Measurements from ENCODE around the gene PTPRO. TPM values are rescaled to one million over a fixed set of nuclear protein-coding genes. Genes with fewer than 3 reads are reported as not detected.

PTPRO gene
- total RNA-seq, 4 donors from 2014 or later: 0.26 to 0.81 (median 0.51) TPM

DNA sequence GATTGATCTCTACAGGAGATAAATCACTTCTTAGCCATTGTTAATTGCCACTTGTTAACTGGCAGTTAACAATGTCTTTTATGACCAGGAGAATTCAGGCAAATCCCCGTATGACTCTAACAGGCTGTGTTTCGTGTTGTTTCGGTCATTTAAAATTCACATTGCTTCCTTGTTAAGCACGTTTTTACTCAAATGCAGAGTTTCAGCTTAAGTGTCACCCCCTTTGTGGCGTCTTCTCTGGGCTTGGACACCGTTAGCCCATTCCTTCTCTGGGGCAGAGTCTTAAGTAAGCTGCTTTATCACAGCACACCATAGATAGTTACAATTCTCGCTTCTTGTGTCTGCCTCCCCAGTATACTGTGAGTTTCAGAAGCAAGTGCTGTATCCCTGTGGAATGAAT, 261.5 kb downstream of the PTPRO start:
- TF ChIP-seq POLR2AphosphoS5 (IDR thresholded peaks at IDR 0.05): no peak
- no peak for TF ChIP-seq POLR2A (IDR thresholded peaks at IDR 0.05)
- TF ChIP-seq EP300 (IDR thresholded peaks at IDR 0.05): no peak
- TF ChIP-seq, protein P1, sequence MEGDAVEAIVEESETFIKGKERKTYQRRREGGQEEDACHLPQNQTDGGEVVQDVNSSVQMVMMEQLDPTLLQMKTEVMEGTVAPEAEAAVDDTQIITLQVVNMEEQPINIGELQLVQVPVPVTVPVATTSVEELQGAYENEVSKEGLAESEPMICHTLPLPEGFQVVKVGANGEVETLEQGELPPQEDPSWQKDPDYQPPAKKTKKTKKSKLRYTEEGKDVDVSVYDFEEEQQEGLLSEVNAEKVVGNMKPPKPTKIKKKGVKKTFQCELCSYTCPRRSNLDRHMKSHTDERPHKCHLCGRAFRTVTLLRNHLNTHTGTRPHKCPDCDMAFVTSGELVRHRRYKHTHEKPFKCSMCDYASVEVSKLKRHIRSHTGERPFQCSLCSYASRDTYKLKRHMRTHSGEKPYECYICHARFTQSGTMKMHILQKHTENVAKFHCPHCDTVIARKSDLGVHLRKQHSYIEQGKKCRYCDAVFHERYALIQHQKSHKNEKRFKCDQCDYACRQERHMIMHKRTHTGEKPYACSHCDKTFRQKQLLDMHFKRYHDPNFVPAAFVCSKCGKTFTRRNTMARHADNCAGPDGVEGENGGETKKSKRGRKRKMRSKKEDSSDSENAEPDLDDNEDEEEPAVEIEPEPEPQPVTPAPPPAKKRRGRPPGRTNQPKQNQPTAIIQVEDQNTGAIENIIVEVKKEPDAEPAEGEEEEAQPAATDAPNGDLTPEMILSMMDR (IDR thresholded peaks at IDR 0.05): no peak
- Histone ChIP-seq H3K9me3 (no peaks in the 10 kb centered on the region), H3K27ac (no peak overlapping the region), H3K27me3 (no peaks in the 10 kb centered on the region), H3K36me3 (no peaks in the 10 kb centered on the region), H3K4me3 (no peak overlapping the region), H3K4me1 (no peaks in the 10 kb centered on the region)
- DNase-seq (ENCODE audit: low spot score in 2 of 2): no peak
- WGBS: 73% methylated on average over 7 of the region's 7 CpGs

DNA sequence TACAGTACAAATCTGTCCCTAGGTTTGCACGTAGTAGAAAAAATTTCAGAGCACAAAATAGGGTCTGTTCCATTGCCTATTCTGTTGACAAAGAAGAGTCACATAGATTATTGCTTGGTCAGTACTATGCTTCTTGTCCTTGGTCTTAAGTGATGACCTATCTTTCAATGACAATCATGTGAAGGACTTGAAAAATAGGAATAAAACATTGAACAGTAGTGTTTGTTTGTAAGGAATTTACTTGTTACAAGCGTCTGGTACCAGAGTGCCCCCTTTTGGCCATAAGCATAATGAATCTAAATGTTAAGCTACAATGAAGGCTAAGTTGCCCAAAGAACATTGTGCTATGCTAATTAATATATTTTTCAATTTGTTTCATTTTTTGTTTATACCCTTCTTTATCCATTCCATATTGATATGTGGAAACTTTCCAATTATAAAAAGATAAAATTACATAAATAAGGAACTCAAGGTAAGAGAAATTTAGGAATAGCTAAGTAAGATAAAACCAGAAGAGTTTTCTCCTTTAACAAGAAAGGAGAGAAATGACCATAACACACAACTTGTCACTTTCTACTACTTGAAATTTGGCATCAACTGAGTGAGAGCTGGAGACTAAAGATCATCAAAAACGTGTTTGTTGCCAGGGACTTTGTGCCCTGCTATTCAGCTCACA, 262.2 kb downstream of the PTPRO start:
- WGBS: 28% methylated on average over 3 of the region's 3 CpGs
- no peak overlapping the region for H3K4me3 ChIP-seq
- H3K27me3 ChIP-seq: no peaks in the 10 kb centered on the region
- no peak for DNase-seq (ENCODE audit: low spot score in 2 of 2)
- H3K4me1 ChIP-seq: no peaks in the 10 kb centered on the region
- no peaks in the 10 kb centered on the region for H3K9me3 ChIP-seq
- no peaks in the 10 kb centered on the region for H3K36me3 ChIP-seq
- H3K27ac ChIP-seq: no peak overlapping the region
- TF ChIP-seq EP300 (IDR thresholded peaks at IDR 0.05): no peak
- TF ChIP-seq POLR2AphosphoS5 (IDR thresholded peaks at IDR 0.05): no peak
- TF ChIP-seq, protein P1 (IDR thresholded peaks at IDR 0.05): peak in 1 of 2 donors; percentile 38

DNA sequence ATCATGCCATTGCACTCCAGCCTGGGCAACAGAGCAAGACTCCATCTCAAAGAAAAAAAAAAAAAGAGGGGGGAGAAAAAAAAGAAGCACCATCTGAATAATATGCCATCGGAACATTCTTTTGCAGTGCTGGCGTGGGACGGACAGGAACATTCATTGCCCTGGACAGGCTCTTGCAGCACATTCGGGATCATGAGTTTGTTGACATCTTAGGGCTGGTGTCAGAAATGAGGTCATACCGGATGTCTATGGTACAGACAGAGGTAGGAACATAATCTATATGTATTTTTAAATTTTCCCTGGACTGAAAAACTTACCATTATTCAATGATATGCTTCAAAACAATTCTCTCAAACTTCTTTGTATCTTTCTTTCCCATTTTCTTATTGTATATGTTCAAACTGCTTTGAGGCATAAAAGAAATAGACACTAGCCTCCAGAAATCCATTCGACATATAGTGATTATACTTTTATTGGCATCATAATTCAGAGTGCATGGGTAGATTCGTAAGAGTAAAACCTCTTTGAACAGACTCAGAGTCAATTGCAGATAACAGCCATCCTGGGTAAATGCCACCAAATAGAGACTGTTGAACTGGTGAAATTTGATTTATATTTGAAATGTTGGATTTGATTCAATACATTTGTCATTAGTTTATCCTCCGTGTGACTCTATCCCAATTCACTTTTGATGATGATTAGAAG, 267.2 kb downstream of the PTPRO start:
- no peaks in the 10 kb centered on the region for H3K9me3 ChIP-seq
- H3K4me1 ChIP-seq: peaks cover 10% of the 10 kb centered on the region
- H3K36me3 ChIP-seq: no peaks in the 10 kb centered on the region
- TF ChIP-seq, protein P1 (IDR thresholded peaks at IDR 0.05): no peak
- no peak for TF ChIP-seq EP300 (IDR thresholded peaks at IDR 0.05)
- no peak for TF ChIP-seq POLR2AphosphoS5 (IDR thresholded peaks at IDR 0.05)
- no peak for TF ChIP-seq POLR2A (IDR thresholded peaks at IDR 0.05)
- no peak overlapping the region for H3K27ac ChIP-seq
- no peaks in the 10 kb centered on the region for H3K27me3 ChIP-seq
- 73% methylated on average over 8 of the region's 8 CpGs for WGBS
- no peak overlapping the region for H3K4me3 ChIP-seq
- no peak for DNase-seq (ENCODE audit: low spot score in 2 of 2)

DNA sequence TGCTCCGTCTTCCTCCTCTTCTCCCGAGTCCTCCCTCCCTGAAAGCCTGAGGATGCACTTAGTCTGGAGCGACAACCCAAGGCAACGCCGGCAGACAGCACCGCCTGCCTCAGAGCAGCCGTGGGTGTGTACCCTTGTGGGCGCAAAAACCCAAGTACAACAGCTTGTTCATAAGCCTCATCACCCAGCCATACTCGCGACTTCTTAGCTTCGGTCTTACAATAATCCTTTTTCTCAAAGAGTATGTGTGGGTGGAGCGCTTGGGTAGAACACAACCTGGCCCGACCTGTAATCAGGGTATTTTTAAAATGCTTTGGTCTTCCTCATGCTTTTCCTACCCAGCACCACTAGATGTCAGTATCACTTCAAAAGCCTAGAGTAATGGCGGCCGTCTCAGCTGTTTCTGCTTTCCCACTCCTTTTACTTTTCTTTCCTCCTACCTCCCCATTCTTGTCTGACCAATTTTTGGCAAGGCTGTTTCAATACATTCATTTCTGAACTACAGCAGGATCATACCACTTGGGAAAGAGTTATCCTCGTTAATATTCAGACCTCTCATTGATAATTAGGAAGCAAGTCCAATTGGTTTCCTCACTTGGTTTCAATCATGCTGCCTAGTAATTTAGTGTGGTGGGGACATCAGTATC, 268.0 kb downstream of the PTPRO start:
- peak in 1 of 2 donors; percentile 65 for DNase-seq (ENCODE audit: low spot score in 2 of 2)
- TF ChIP-seq POLR2AphosphoS5 (IDR thresholded peaks at IDR 0.05) (no peak), EP300 (IDR thresholded peaks at IDR 0.05) (no peak)
- TF ChIP-seq, protein P1 (IDR thresholded peaks at IDR 0.05): peak; percentile 74 to 82
- H3K27me3 ChIP-seq: no peaks in the 10 kb centered on the region
- WGBS: 8% methylated on average over 16 of the region's 16 CpGs
- H3K9me3 ChIP-seq: no peaks in the 10 kb centered on the region
- no peak overlapping the region for H3K27ac ChIP-seq
- H3K36me3 ChIP-seq: no peaks in the 10 kb centered on the region
- H3K4me1 ChIP-seq: peaks cover 10% of the 10 kb centered on the region
- H3K4me3 ChIP-seq: peak overlapping the region; percentile 37

DNA sequence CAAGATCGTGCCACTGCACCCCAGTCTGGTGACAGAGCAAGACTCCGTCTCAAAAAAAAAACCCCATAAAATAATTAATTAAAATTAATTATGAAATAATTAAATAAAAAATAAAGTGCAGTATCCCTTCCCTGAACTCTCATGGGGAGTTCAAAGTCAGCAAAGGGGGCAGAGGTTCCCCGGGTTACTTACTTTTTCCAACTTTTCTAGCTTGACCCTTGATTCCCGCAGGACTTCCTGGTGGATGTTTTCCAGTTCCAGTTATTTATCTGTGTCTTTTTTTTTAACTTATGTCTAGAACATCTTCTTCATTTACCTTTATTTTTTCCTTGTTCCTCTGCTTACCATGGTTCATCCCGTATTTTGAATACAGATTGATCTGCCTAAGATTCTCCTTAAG, 269.5 kb downstream of the PTPRO start:
- Histone ChIP-seq H3K4me3 (no peak overlapping the region), H3K9me3 (no peaks in the 10 kb centered on the region), H3K27me3 (no peaks in the 10 kb centered on the region), H3K4me1 (peaks cover 10% of the 10 kb centered on the region), H3K27ac (no peak overlapping the region), H3K36me3 (no peaks in the 10 kb centered on the region)
- WGBS: 86% methylated on average over 5 of the region's 5 CpGs
- DNase-seq (ENCODE audit: low spot score in 2 of 2): no peak
- TF ChIP-seq EP300 (IDR thresholded peaks at IDR 0.05): no peak
- TF ChIP-seq, protein P1 (IDR thresholded peaks at IDR 0.05): no peak
- TF ChIP-seq POLR2AphosphoS5 (IDR thresholded peaks at IDR 0.05): no peak
- TF ChIP-seq POLR2A (IDR thresholded peaks at IDR 0.05): no peak
